OCI-LY1 (cell line): Measurements from ENCODE around the gene PDE8A.

Experiments used
- EZH2 ChIP-seq: fragments of 200-600 bp; sonication (generic), shearing (Covaris generic); IDR thresholded peaks from 2 replicates; pipeline ENCODE4 v1.8.0; 2017; ENCODE audit warnings: borderline replicate concordance, mixed run types, mild to moderate bottlenecking, antibody characterized with exemption, low read length, moderate library complexity, mixed read lengths
- TF ChIP-seq, protein P1 (sequence below): fragments of 200-600 bp; sonication (generic), shearing (Covaris generic); IDR thresholded peaks from 2 replicates; pipeline ENCODE4 v1.5.1; 2017; ENCODE audit warnings: mild to moderate bottlenecking, antibody characterized with exemption, low read length, moderate library complexity, mixed read lengths

- TF ChIP-seq, protein P1, sequence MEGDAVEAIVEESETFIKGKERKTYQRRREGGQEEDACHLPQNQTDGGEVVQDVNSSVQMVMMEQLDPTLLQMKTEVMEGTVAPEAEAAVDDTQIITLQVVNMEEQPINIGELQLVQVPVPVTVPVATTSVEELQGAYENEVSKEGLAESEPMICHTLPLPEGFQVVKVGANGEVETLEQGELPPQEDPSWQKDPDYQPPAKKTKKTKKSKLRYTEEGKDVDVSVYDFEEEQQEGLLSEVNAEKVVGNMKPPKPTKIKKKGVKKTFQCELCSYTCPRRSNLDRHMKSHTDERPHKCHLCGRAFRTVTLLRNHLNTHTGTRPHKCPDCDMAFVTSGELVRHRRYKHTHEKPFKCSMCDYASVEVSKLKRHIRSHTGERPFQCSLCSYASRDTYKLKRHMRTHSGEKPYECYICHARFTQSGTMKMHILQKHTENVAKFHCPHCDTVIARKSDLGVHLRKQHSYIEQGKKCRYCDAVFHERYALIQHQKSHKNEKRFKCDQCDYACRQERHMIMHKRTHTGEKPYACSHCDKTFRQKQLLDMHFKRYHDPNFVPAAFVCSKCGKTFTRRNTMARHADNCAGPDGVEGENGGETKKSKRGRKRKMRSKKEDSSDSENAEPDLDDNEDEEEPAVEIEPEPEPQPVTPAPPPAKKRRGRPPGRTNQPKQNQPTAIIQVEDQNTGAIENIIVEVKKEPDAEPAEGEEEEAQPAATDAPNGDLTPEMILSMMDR: no peak
- no peak for TF ChIP-seq EZH2
These were observed 27.9 kb upstream of the PDE8A start for GRCh38 chr15:84953726-84954125.
